Fibroblast of peridontal ligament (primary cell): ENCODE measurements around the gene MED28.

Source experiments
- DNase-seq: peaks from one replicate; pipeline ENCODE4 v3.0.0-alpha.2; 2010; ENCODE audit errors: extremely low read depth

The MED28 gene

GRCh38 chr4:17667253-17667652 is 52.8 kb downstream of the MED28 start:
- no peak for DNase-seq

- no peak for DNase-seq
These were observed 53.3 kb downstream of the MED28 start for GRCh38 chr4:17667653-17668201.

- DNase-seq: no peak
These were observed 56.0 kb downstream of the MED28 start for GRCh38 chr4:17670423-17670822.

GRCh38 chr4:17680559-17681280 is 66.3 kb downstream of the MED28 start:
- no peak for DNase-seq

GRCh38 chr4:17681281-17682221 is 67.1 kb downstream of the MED28 start:
- DNase-seq: no peak

GRCh38 chr4:17682222-17682566 is 67.8 kb downstream of the MED28 start:
- DNase-seq: no peak
